Measurements from ENCODE around the gene UNKL.

The UNKL gene

GRCh38 chr16:1430759-1431496 is 16.4 kb upstream of the UNKL start, which contains the start of gene PERCC1:
TSS of gene PERCC1 (plus strand) at chr16:1431078. CDS start at chr16:1432594, 1,516 bp downstream.
- DNase-seq: no peak

- DNase-seq: no peak
Observed at GRCh38 chr16:1430214-1430758, 15.8 kb upstream of the UNKL start.

GRCh38 chr16:1429631-1430030 is 15.1 kb upstream of the UNKL start:
- no peak for DNase-seq

- DNase-seq: no peak
Observed at GRCh38 chr16:1429012-1429411, 14.5 kb upstream of the UNKL start.

- peak; percentile 72 for DNase-seq
Observed at GRCh38 chr16:1428511-1428910, 14.0 kb upstream of the UNKL start.

GRCh38 chr16:1427473-1428461 is 13.3 kb upstream of the UNKL start:
- DNase-seq: no peak

- no peak for DNase-seq
Observed at GRCh38 chr16:1426734-1427471, 12.4 kb upstream of the UNKL start.

GRCh38 chr16:1425616-1426370 is 11.3 kb upstream of the UNKL start:
- DNase-seq: no peak

GRCh38 chr16:1424028-1424427 is 9.5 kb upstream of the UNKL start:
- DNase-seq: no peak

- no peak for DNase-seq
Observed at GRCh38 chr16:1422076-1422475, 7.6 kb upstream of the UNKL start.

GRCh38 chr16:1420111-1420539 is 5.6 kb upstream of the UNKL start:
- DNase-seq: no peak

GRCh38 chr16:1416521-1416941 is 2.0 kb upstream of the UNKL start:
- no peak for DNase-seq

- DNase-seq: peak; percentile 81
Observed at GRCh38 chr16:1413684-1414531, 596 bp downstream of the UNKL start.

GRCh38 chr16:1412847-1413246 is 1.7 kb downstream of the UNKL start:
- DNase-seq: no peak

GRCh38 chr16:1408171-1408837 is 6.2 kb downstream of the UNKL start:
- DNase-seq: peak; percentile 99

GRCh38 chr16:1407753-1408152 is 6.8 kb downstream of the UNKL start:
- no peak for DNase-seq

GRCh38 chr16:1403733-1404132 is 10.8 kb downstream of the UNKL start:
- no peak for DNase-seq

- DNase-seq: no peak
Observed at GRCh38 chr16:1403036-1403435, 11.5 kb downstream of the UNKL start.

- DNase-seq: no peak
Observed at GRCh38 chr16:1401758-1402154, 12.7 kb downstream of the UNKL start.

- DNase-seq: no peak
Observed at GRCh38 chr16:1401061-1401757, 13.3 kb downstream of the UNKL start.

Measured in stimulated activated CD8-positive, alpha-beta memory T cell treated with anti-CD3 and anti-CD28 coated beads, Interleukin-4, amount 100 ng/mL, for 48 hours (primary cell).